ENCODE measurements around the gene ERG28.
A peak's percentile ranks its signal among the peaks of the same experiment; 100 is the strongest.

ERG28 gene

DNA sequence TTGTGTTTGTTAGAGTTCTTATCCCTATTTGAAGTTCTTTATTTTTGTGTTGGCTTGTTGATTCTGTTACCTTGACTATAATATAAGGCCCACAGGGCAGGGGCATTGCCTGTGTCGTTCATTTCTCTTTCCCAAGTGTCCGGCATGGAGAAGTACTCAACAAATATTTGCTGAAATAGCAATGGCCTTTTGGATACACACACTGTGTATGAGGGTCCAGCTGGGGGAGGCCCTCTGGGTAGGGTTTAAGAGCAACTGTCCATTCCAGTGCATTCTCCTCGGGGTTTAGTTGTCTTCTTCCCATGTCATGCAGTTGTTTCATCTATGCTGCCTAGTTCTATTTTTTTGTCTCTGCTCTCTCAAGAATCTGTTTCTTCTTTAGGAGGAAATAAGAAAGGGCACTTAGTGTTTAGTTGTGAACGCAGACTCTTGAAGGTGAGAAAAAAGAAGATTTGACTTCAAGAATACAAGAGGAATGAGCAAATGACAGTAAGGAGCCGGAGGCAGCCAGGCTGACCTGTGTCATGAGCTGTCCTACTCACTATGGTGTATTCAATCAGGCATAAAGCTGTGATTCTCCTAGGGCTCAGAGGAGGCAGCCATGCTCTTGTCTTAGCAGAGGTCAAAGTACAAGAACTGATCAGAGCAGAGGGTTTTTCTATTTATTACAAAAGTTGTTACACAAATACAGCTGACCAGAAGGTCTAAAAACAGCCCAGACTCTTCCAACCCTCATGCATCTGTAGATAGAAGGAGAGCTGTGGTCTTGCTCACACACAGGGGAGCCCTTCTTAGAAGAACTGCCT lies 10.2 kb downstream of the ERG28 start:
- TF ChIP-seq, protein P1, sequence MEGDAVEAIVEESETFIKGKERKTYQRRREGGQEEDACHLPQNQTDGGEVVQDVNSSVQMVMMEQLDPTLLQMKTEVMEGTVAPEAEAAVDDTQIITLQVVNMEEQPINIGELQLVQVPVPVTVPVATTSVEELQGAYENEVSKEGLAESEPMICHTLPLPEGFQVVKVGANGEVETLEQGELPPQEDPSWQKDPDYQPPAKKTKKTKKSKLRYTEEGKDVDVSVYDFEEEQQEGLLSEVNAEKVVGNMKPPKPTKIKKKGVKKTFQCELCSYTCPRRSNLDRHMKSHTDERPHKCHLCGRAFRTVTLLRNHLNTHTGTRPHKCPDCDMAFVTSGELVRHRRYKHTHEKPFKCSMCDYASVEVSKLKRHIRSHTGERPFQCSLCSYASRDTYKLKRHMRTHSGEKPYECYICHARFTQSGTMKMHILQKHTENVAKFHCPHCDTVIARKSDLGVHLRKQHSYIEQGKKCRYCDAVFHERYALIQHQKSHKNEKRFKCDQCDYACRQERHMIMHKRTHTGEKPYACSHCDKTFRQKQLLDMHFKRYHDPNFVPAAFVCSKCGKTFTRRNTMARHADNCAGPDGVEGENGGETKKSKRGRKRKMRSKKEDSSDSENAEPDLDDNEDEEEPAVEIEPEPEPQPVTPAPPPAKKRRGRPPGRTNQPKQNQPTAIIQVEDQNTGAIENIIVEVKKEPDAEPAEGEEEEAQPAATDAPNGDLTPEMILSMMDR (conservative IDR thresholded peaks at IDR 0.05; ENCODE audit: control insufficient read depth, insufficient read depth, low read depth, low read length): no peak
- DNase-seq (ENCODE audit: low read depth): no peak
- no peak overlapping the region for H3K4me3 ChIP-seq (ENCODE audit: control insufficient read depth, low read depth, low read length)

DNA sequence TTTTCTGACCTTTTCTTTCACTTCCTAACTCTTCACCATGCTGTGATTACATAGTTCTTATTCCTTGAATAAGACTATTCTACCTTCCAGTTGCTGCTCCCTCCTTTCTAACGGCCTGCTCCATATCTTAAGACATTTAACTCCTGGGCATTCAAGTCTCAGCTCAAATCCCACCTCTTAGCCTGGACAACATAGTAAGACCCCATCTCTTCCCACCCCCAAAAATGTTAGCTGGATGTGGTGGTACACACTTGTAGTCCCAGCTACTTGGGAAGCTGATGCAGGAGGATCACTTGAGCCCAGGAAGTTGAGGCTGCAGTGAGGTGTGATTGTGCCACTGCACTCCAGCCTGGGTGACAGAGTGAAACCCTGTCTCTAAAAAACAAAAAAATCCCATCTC lies 10.9 kb downstream of the ERG28 start:
- DNase-seq (ENCODE audit: low read depth): no peak
- TF ChIP-seq, protein P1 (conservative IDR thresholded peaks at IDR 0.05; ENCODE audit: control insufficient read depth, insufficient read depth, low read depth, low read length): no peak
- H3K4me3 ChIP-seq (ENCODE audit: control insufficient read depth, low read depth, low read length): no peak overlapping the region

DNA sequence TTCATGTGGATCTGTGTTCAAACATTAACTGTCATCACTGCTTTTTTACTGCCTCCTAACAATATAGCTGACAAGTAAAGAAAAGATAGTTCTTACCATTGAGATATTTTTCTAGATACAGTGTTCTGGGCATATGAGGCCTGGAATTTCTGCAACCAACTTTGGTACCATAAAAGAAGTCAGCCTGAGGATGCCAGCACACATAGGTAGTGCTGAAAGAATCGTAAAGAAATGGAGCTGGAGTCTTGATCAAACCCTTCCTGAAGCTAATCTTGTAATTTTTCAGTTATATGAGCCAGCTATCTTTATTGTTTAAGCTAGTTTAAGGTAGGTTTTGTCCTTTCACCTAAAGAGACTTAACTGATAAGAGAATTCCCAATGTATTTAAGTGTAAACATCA lies 11.3 kb downstream of the ERG28 start:
- TF ChIP-seq, protein P1 (conservative IDR thresholded peaks at IDR 0.05; ENCODE audit: control insufficient read depth, insufficient read depth, low read depth, low read length): no peak
- DNase-seq (ENCODE audit: low read depth): no peak
- no peak overlapping the region for H3K4me3 ChIP-seq (ENCODE audit: control insufficient read depth, low read depth, low read length)

DNA sequence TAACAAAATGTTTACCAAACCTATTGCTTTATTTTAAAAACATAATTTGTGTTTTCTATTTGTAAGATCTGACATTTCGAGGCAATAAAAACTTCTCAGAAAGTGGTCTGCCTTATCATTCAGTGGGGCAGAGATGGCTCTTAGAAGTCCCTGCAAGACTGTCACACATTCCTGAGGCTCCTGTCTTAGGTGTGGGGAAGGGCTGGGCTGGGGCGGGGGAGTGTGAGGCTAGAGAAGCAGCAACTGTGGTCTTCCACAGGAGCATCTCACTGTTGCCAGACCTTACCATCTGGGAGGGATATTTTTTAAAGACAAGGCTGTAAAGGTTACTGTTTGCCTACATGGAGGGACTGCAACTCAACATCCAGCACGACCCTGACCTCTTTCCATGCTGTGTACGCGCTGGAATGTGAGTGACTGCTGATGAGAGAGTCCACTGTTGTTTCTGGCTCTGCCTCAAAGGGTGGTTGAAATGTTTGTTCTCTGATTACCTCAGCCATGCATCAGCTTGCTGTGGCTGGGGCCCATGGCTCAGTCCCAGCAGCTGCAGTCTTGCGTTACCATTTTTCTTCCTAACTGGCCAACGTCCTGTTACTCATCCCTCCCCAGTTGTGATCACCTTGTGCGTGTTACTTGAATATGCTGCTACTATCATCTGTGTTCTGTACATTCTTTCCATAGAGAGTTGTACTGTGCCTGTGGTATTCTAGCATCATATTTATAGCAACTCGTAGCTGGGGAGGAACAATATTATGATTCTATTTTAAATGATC lies 12.4 kb downstream of the ERG28 start:
- TF ChIP-seq, protein P1 (conservative IDR thresholded peaks at IDR 0.05; ENCODE audit: control insufficient read depth, insufficient read depth, low read depth, low read length): no peak
- no peak overlapping the region for H3K4me3 ChIP-seq (ENCODE audit: control insufficient read depth, low read depth, low read length)
- peak; percentile 98 for DNase-seq (ENCODE audit: low read depth)

DNA sequence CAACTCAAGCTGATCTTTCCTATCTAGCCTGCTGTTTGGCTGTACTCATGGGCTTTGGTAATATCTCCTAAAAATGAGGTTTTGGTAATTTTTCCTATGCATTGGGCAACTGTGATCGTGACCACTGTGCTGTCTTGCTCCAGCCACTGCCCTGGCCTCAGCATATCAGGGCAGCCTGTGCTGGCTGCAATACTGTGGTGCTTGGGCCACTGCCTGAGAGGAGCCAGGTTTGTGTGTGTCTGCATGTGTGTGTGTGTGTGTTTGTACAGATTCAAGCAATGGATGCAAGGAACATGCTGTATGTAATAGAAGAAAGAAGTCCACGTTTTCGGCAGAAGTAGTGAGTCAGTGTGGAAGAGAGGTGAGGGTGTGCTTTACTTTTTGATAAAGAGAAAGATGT lies 13.0 kb downstream of the ERG28 start:
- TF ChIP-seq, protein P1 (conservative IDR thresholded peaks at IDR 0.05; ENCODE audit: control insufficient read depth, insufficient read depth, low read depth, low read length): no peak
- peak; percentile 38 for DNase-seq (ENCODE audit: low read depth)
- H3K4me3 ChIP-seq (ENCODE audit: control insufficient read depth, low read depth, low read length): no peak overlapping the region

DNA sequence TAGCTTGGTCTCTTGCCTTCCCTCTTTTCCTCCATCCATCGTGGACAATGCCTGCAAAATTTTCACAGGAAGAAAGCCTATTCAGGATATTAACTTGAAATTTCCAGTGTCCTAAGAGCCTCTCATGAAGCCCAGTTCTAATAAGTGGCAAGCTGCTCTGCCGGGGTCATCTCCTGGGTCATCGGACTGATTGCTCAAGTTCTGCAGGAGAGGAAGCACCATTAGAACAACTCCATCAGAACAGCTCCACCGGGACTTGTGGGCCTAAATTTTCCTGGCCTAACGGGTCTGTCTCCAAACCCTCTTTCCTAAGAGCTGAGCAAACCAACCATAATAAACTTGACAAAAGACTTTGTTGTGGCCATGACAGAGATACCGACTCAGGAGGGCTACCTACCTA lies 13.9 kb downstream of the ERG28 start:
- DNase-seq (ENCODE audit: low read depth): peak; percentile 50
- TF ChIP-seq, protein P1 (conservative IDR thresholded peaks at IDR 0.05; ENCODE audit: control insufficient read depth, insufficient read depth, low read depth, low read length): no peak
- no peak overlapping the region for H3K4me3 ChIP-seq (ENCODE audit: control insufficient read depth, low read depth, low read length)

Data from fibroblast of mammary gland (primary cell).